ENCODE results near the gene CALR3.

- TF ChIP-seq, protein P1, sequence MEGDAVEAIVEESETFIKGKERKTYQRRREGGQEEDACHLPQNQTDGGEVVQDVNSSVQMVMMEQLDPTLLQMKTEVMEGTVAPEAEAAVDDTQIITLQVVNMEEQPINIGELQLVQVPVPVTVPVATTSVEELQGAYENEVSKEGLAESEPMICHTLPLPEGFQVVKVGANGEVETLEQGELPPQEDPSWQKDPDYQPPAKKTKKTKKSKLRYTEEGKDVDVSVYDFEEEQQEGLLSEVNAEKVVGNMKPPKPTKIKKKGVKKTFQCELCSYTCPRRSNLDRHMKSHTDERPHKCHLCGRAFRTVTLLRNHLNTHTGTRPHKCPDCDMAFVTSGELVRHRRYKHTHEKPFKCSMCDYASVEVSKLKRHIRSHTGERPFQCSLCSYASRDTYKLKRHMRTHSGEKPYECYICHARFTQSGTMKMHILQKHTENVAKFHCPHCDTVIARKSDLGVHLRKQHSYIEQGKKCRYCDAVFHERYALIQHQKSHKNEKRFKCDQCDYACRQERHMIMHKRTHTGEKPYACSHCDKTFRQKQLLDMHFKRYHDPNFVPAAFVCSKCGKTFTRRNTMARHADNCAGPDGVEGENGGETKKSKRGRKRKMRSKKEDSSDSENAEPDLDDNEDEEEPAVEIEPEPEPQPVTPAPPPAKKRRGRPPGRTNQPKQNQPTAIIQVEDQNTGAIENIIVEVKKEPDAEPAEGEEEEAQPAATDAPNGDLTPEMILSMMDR (IDR thresholded peaks at IDR 0.05), result no peak
- TF ChIP-seq EZH2 (IDR thresholded peaks at IDR 0.05), result no peak
Measured at GRCh38 chr19:16540948-16541347, 45.0 kb upstream of the CALR3 start.
